Islet precursor cell (in vitro differentiated cells): ENCODE results near the gene SMARCA2.

Experiments
- DNase-seq: peaks from one replicate; pipeline ENCODE4 v3.0.0-alpha.2; 2018

SMARCA2 gene

GRCh38 chr9:2227144-2227867 is 212.2 kb downstream of the SMARCA2 start:
- DNase-seq = no peak

GRCh38 chr9:2228132-2228531 is 213.0 kb downstream of the SMARCA2 start:
- DNase-seq = peak; percentile 58

- no peak for DNase-seq
Measured at GRCh38 chr9:2228641-2229040, 213.5 kb downstream of the SMARCA2 start.

GRCh38 chr9:2229109-2229721 is 214.1 kb downstream of the SMARCA2 start:
- DNase-seq = no peak

GRCh38 chr9:2230362-2230761 is 215.2 kb downstream of the SMARCA2 start:
- no peak for DNase-seq

- no peak for DNase-seq
Measured at GRCh38 chr9:2231101-2231500, 216.0 kb downstream of the SMARCA2 start.

GRCh38 chr9:2231829-2232228 is 216.7 kb downstream of the SMARCA2 start:
- DNase-seq = no peak

GRCh38 chr9:2233274-2233673 is 218.1 kb downstream of the SMARCA2 start:
- DNase-seq = no peak

- peak; percentile 72 for DNase-seq
Measured at GRCh38 chr9:2234371-2234893, 219.3 kb downstream of the SMARCA2 start.

- no peak for DNase-seq
Measured at GRCh38 chr9:2235623-2236022, 220.5 kb downstream of the SMARCA2 start.

- DNase-seq = no peak
Measured at GRCh38 chr9:2236850-2237249, 221.7 kb downstream of the SMARCA2 start.

- peak; percentile 89 for DNase-seq
Measured at GRCh38 chr9:2241461-2241835, 226.3 kb downstream of the SMARCA2 start.

- peak; percentile 95 for DNase-seq
Measured at GRCh38 chr9:2241836-2242741, 226.9 kb downstream of the SMARCA2 start.

- peak; percentile 76 for DNase-seq
Measured at GRCh38 chr9:2242831-2243330, 227.7 kb downstream of the SMARCA2 start.
